HG03521 (cell line): Measurements from ENCODE around the gene BAD.
"Not testable (repeated sequence)": the region's sequence is repeated elsewhere in the genome, so short reads cannot be mapped to it uniquely, and the experiment has no call there.

Experiments used
- ATAC-seq: cut with Tn5 transposase; IDR thresholded peaks from one replicate; pipeline ENCODE4 v1.9.1; 2021; ENCODE audit warnings: mild to moderate bottlenecking, moderate library complexity; ENCODE audit not compliant: unreplicated experiment

Gene BAD

GRCh38 chr11:64315667-64316526, 31.4 kb upstream of the BAD start:
- ATAC-seq: not testable (repeated sequence)

DNA sequence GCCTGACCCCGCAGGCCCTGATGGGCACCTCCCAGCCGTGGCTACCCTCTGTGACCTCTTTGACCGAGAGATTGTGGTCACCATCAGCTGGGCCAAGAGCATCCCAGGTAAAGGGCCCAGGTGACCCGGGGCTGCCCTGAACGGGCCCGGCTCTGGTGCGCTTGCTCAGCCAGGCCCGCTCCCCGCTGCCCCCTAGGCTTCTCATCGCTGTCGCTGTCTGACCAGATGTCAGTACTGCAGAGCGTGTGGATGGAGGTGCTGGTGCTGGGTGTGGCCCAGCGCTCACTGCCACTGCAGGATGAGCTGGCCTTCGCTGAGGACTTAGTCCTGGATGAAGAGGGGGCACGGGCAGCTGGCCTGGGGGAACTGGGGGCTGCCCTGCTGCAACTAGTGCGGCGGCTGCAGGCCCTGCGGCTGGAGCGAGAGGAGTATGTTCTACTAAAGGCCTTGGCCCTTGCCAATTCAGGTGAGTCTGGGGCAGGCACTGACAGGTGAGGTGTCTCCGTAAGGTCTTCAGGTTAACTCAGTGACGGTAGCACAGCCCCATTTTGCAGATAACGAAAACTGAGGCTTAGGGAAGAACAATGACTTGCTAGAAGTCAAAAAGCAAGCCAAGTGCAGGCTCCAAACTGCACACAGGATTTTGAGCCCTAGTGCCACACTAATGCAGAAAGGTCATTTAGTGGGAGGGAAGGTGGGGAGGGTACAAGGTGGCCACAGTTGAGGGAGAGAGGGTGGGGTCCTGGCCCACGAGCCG, 30.5 kb upstream of the BAD start:
- no peak for ATAC-seq

GRCh38 chr11:64314146-64314804, 29.8 kb upstream of the BAD start:
- no peak for ATAC-seq

DNA sequence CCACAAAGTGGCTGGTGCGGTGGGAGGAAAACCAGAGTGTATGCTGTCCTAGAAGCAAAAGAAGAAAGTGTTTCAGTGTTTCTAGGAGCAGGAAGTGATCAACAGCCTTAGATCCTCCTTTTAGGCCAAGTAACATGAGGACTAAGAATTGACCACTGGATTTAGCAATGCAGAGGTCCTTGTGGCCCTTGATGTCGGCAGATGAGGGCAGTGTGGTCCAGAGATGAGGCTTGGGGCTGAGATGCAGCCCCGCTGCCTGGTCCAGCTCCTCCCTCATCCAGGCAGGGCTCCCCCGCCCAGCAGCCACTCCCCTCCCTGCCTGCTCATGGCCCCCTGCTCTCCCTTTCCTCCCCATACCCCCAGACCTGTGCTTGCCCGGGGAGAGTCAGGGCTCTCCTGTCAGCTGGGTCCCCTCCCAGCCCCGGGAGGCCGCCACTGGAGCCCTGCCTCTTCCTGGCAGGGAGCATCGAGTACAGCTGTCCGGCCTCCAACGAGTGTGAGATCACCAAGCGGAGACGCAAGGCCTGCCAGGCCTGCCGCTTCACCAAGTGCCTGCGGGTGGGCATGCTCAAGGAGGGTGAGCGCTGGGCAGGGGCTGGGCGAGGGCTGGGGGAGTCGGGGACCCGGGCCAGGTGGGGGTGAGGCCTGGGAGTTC, 29.2 kb upstream of the BAD start:
- ATAC-seq: no peak

- ATAC-seq: no peak
Measured at GRCh38 chr11:64312947-64313346, 28.5 kb upstream of the BAD start.

GRCh38 chr11:64307795-64308194, 23.3 kb upstream of the BAD start:
- ATAC-seq: not testable (repeated sequence)

DNA sequence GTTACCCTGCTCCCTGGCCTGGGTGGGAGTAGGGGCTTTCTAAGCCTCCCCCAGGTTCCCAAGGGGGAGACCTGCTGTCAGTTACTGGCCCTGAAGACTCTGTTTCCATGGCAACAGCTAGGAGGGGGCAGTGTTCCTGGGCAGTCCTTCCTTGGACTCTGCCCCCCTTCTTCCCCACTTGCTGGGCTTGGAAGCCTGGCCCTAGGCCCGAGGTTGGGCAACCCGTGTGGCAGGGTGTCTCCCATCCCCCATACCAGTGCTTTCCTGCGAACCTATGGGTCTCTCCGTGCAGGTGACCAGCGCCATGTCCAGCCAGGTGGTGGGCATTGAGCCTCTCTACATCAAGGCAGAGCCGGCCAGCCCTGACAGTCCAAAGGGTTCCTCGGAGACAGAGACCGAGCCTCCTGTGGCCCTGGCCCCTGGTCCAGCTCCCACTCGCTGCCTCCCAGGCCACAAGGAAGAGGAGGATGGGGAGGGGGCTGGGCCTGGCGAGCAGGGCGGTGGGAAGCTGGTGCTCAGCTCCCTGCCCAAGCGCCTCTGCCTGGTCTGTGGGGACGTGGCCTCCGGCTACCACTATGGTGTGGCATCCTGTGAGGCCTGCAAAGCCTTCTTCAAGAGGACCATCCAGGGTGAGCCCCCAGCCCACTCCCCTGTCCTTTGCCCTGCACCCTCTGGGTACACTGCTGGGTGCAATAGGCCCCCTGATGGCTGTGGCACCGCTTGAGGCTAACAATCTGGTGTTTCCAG, 22.6 kb upstream of the BAD start:
- ATAC-seq: no peak

DNA sequence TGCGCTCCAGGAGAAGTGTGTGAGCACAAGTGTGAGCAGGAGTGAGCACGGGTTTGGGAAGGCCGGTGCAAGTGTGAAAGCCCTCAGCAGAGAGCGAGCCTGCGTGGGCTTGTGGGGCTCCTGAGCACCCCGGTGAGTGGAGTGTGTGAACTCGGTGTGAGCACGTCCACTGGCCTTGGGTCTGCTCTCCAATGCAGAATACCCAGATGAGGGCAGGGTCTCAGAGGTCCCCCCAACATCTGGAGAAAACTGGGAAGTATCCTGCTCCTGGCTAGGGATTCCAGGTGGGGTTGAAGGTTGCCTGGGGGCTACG, 22.1 kb upstream of the BAD start:
- no peak for ATAC-seq

GRCh38 chr11:64305691-64306562, 21.5 kb upstream of the BAD start:
- ATAC-seq: peak; percentile 11

DNA sequence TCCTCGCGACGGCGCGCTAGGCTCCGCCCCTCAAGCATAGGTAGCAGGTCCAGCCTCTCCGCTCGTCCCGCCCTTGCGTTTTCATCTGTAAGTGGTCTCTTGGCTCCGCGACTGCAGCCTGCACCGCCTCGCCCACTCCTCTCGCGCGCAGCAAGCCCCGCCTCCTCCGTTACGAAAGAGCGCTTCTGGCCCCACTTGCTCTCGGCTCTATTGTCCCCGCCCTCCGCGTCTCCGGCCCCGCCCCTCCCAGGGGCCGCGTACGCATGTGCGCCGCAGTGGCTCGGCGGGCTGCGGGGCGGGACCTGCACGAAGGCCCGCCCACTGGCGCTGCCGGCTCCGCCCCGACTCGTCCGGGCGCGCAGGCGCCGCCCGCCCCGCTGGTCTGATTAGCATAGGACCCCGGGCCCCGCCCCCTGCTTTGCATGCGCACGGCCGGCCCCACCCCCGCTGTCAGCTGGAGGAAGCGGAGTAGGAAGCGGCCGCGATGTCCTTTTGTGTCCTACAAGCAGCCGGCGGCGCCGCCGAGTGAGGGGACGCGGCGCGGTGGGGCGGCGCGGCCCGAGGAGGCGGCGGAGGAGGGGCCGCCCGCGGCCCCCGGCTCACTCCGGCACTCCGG, 20.7 kb upstream of the BAD start, which contains the start of gene ESRRA:
ESRRA (plus strand) TSS at position 450 of the 616 bp plus-strand sequence. CDS start 1,656 bp downstream, outside the sequence.
- ATAC-seq: peak; percentile 74

GRCh38 chr11:64304316-64305072, 20.0 kb upstream of the BAD start:
- ATAC-seq: peak; percentile 12

GRCh38 chr11:64304032-64304315, 19.5 kb upstream of the BAD start:
- ATAC-seq: no peak

DNA sequence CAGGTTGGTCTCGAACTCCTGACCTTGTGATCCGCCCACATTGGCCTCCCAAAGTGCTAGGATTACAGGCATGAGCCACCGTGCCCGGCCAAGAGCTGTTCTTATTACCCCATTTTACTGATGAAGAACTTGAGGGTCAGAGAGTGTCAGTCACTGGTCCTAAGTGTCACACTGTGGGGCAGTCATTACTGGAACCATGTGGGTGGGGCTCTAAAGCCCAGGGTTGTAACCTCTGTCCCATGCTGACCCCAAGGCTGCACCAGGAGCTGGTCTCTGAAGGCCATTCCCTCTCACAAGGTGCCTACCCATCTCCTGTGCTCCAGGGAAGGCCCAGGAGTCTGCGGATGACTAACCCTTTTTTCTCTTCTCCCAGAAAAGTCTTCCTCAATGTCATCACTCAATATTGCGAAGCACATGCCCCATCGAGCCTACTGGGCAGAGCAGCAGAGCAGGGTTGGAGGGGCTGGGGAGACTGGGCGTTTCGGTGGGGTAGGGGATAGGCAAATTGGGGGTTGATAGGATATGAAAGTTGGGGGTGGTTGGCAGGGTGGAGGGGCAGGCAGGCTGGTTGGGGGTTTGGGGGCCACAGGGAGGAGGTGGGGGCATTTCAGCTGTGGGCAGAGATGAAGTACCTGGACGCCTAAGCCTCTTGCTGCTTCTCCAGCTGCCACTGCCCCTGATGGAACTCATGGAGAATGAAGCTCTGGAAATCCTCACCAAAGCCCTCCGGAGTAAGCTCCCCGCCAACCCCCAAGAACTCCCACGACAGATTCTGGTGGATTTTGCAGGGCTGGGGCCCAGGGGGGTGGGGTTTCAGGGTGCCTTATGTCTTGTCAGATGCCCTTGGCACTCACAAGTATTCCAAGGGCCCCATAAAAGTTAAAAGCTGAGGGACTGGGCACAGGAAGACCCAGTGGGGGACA, 18.9 kb upstream of the BAD start:
- ATAC-seq: no peak

GRCh38 chr11:64299847-64300648, 15.6 kb upstream of the BAD start, which contains the start of gene CATSPERZ:
CATSPERZ (plus strand) TSS chr11:64300358; CDS start chr11:64300411, 53 bp downstream.
- no peak for ATAC-seq

DNA sequence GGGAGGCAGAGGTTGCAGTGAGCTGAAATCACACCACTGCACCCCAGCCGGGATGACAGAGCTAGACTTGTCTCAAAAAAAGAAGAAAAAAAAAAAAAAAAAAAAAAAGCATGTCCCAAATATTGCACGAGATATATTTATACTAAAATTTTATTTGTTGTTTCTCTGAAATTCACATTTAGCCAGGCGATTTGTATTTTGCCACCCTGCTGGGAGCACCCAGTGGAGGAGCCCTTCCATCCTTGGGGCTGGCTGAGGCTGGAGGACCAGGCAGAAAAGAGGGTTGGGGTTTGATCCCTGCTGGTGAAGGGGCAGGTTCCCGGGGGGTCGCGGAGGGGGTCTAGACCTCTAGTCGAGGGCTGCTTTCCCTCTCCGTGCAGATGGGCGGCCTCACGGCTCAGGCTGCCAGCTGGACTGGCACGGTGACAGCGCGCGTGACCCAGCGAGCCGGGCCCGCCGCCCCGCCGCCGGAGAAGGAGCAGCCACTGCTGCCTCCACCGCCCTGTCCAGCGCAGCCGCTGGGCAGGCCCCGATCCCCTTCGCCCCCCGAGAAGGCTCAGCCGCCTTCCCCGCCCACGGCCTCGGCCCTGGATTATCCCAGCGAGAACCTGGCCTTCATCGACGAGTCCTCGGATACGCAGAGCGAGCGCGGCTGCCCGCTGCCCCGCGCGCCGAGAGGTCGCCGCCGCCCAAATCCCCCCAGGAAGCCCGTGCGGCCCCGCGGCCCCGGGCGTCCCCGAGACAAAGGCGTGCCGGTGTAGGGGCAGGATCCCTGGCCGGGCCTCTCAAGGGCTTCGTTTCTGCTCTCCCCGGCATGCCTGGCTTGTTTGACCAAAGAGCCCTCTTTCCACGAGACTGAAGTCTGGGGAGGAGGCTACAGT, 14.7 kb upstream of the BAD start:
- ATAC-seq: no peak
